Iris pigment epithelial cell (primary cell): ENCODE measurements around the gene PPP6C.
"Not testable (repeated sequence)": the region's sequence is repeated elsewhere in the genome, so short reads cannot be mapped to it uniquely, and the experiment has no call there.

Experiments
- DNase-seq: peaks from one replicate; pipeline ENCODE4 v3.0.0-alpha.2; 2011; ENCODE audit warnings: low read depth

The PPP6C gene

DNA sequence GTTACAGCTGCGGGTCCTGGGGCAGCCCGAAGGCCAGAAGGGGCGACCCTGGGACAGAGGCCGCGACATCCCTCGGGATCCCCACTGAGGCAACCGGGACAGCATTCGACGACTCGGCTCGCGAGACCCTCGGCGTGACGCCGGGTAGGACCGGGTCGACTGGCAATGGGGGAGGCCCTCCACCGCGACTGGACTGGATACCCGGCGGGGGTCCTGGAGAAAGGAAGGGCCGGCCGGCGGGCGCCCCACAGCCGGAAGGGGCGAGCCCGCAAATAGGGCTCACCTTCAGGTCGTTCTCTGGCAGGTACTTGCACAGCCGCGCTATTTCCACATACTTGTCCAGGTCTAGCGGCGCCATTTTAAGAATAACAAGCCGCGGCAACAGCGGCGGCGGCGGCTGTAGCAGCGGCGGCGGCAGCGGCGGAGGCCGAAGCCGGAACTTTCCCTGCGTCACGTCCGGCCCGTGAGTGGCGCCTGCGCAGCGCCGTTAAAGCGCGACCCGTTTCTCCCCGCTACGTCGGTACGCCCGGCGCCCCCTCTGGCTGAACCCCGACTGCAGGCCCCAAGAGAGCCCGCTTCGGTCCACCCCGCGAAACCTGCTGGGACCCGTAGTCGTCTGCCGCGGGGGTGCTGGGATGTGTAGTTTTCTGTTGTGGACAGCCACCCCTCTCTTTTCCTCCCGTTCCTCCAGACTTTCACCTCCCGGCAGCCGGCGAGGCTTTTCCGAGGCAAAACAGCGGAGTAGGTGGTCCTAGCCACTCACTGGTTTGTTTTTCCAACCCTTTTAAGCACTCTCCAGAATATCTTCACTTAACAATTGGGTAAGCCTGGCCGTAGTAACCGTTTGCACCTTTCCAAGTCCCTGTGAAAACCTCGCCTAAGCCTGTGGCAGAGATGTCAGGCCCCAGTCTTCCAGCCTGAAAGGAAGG, at the start of gene PPP6C:
PPP6C (minus strand) TSS at position 443 of the 929 bp plus-strand sequence; CDS start at position 358, 85 bp downstream.
- peak; percentile 98 for DNase-seq

DNA sequence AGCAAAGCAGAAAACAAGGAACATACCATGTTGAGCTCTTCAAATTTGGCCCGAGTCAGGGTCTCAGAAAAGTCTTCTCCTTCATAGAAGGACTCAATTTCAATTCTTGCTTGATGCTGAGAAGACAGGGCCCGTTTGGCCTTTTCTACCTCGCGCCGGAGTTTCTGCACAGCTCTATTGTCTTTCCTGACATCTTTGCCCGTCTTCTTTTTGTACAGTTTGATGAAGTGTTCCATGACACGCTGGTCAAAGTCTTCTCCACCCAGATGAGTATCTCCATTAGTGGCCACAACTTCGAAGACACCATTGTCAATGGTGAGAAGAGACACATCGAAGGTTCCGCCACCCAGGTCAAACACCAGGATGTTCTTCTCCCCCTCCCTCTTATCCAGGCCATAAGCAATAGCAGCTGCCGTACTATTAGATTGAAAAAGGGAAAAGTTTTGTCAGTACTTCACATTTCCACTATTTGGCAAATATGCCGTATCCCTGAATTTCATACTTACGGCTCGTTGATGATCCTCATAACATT, 49.4 kb upstream of the PPP6C start:
- no peak for DNase-seq

DNA sequence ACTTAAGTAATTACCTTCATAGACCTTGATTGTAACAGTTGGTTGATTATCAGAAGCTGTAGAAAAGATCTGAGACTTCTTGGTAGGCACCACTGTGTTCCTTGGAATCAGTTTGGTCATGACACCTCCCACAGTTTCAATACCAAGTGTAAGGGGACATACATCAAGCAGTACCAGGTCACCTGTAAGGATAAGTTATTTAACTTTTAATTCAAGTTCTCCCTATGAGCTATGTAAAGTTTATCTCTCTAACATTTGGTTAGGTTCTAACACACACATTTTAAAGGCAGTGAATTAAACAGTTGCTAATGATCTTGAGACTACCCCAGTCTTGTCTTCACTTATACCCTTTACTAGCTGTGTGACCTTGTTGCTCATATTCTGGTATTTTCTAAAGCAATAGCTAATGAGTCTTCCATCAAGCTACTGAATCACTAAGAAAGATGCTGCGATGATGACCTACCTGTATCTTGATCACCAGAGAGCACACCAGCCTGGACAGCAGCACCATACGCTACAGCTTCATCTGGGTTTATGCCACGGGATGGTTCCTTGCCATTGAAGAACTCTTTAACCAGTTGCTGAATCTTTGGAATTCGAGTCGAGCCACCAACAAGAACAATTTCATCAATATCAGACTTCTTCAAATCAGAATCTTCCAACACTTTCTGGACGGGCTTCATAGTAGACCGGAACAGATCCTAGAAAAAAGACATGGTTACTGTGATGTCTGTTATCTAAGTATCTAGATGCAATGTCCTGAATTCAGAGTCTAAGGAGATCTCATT, 48.7 kb upstream of the PPP6C start:
- no peak for DNase-seq

DNA sequence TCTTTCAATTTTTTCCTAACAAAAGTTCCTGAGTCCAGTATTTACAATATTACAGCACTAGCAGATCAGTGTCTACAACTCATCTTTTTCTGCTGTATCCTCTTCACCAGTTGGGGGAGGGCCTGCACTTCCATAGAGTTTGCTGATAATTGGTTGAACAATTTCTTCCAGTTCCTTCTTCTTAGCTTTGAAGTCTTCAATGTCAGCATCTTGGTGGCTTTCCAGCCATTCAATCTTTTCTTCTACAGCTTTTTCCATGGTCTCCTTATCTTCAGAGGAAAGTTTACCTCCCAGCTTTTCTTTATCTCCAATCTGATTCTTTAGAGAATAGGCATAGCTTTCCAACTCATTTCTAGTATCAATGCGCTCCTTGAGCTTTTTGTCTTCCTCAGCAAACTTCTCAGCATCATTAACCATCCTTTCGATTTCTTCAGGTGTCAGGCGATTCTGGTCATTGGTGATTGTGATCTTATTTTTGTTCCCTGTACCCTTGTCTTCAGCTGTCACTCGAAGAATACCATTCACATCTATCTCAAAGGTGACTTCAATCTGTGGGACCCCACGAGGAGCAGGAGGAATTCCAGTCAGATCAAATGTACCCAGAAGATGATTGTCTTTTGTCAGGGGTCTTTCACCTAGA, 47.0 kb upstream of the PPP6C start:
- DNase-seq = not testable (repeated sequence)

DNA sequence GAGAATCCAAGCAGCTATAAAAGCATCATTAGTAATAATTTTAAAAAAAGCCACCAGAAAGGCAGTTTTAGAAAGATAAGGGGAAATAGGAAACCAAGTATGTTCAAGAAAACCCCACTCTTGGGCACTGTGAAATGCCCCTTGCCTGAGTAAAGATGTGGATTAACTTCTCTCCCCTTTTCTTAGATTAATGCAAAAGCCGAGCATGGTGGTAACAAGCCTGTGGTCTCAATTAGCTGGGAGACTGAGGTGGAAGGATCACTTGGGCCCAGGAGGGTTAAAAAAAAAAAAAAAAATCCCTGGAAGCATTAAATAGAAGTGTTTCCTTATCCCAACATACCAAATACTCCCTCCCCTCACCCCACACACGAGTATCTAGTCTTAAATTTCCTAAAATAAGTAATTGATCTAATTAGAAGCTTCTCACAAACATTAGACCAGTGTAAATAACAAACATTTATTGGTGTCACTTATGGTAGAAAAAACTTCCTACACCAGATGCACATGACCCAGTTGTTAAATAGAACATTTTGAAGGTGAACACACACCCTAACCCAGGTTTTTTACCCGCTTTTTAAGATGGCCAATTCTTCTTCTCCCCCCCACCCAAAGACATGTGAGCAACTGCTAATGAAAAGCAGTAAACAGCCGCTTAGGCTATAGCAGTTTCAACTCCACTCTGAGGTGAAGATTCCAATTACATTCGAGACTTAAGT, 46.4 kb upstream of the PPP6C start:
- no peak for DNase-seq

DNA sequence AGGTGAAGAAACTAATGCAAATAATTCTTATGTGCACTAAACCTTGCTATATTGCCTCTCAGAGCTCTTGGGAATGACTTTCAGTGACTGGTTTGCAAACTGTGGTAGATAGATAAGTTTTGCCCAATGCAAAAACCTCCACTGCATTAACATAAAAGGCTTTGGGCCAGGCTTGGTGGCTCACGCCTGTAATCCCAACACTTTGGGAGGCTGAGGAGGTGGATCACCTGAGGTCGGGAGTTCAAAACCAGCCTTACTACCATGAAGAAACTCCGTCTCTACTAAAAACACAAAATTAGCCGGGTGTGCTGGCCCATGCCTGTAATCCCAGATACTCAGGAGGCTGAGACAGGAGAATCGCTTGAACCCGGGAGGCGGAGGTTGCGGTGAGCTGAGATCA, 44.5 kb upstream of the PPP6C start:
- not testable (repeated sequence) for DNase-seq

DNA sequence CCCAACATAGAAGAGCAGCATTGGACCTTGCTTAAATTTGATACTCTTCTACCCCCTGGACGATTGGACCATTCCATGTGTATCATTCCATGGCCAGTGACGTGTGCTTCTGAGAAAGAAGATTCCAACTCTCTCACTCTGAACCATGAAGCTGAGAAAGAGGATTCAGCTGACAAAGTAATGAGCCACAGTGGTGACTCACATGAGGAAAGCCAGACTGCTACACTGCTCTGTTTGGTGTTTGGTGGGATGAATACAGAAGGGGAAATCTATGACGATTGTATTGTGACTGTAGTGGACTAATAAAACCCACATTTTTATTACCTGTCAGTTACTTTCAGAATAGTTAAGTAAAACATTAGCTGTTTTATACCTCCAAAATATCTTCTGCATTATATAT, 44.1 kb upstream of the PPP6C start:
- DNase-seq = peak; percentile 99

DNA sequence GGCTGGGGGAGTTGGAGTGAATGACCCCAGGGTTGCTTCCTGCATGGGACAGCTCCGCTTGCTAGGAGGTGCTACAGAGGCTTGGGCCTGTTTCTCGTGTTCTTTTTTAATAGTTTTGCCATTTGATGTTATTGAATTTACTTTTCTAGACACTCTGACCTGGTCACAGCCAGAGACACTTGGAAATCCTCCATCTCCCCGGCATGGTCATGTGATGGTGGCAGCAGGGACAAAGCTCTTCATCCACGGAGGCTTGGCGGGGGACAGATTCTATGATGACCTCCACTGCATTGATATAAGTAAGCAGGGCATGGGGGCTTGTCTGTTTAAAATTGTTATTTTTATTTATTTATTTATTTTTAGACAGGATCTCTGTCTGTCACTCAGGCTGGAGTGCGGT, 38.2 kb upstream of the PPP6C start:
- DNase-seq = no peak

DNA sequence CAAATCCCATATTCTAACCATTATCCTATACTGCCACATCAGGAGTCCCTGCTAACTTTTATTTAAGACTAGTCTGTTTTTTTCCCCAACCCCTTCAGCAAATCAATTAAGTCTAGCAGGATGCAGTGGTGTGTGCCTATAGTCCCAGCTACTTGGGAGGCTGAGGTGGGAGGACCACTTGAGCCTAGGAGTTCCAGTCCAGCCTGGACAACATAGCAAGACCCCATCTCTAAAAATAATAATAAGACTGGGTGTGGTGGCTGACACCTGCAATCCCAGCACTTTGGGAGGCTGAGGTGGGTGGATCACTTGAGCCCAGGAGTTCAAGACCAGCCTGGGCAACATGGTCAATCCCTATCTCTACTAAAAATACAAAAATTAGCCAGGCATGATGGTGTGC, 35.3 kb upstream of the PPP6C start:
- not testable (repeated sequence) for DNase-seq

DNA sequence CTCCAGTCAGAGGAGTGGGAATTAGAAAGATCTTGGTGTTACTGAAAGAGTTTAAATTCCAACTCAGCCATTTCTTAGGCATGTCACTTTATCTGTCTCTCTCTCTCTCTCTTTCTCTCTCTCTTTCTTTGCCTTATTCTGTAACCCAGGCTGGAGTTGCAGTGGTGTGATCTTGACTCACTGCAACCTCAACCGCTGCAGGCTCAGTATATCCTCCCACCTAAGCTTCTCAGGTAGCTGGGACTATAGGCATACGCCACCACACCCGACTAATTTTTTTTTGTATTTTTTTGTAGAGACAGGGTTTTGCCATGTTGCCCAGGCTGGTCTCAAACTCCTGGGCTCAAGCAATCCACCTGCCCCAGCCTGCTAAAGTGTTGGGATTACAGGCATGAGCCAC, 29.0 kb upstream of the PPP6C start:
- DNase-seq = no peak

DNA sequence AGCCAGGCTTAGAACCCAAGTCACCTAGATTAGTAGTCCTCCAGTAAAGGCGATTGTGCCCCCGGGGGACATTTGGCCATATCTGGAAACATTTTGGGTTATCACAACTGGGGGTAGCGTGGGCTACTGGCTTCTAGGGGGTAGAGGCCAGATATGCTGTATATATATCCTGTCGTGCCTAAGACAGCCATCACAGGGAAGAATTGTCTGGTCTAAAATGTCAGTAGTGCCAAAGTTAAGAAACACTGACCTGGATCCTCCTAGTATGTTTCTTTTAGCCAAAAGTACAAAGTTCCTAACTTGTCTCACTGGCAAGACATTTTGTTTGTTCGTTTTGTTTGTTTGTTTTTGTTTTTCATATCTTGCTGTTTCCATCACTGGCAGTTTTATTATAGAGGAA, 24.6 kb upstream of the PPP6C start:
- no peak for DNase-seq

DNA sequence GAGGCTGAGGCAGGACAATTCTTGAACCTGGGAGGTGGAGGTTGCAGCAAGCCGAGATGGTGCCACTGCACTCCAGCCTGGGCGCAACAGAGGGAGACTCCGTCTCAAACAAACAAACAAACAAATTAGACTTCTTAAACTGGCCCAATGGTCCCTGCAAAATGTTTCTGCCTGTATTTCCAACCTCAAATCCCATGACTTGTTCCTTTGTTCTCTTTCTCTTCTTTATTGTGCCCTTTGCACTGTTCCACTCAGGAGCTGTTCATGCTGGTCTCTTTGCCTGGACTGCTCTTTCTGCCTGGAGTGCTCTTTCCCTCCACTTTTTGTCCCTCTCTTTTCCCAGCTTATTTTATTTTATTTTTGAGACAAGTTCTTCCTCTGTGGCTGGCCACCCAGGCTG, 14.9 kb upstream of the PPP6C start:
- no peak for DNase-seq

DNA sequence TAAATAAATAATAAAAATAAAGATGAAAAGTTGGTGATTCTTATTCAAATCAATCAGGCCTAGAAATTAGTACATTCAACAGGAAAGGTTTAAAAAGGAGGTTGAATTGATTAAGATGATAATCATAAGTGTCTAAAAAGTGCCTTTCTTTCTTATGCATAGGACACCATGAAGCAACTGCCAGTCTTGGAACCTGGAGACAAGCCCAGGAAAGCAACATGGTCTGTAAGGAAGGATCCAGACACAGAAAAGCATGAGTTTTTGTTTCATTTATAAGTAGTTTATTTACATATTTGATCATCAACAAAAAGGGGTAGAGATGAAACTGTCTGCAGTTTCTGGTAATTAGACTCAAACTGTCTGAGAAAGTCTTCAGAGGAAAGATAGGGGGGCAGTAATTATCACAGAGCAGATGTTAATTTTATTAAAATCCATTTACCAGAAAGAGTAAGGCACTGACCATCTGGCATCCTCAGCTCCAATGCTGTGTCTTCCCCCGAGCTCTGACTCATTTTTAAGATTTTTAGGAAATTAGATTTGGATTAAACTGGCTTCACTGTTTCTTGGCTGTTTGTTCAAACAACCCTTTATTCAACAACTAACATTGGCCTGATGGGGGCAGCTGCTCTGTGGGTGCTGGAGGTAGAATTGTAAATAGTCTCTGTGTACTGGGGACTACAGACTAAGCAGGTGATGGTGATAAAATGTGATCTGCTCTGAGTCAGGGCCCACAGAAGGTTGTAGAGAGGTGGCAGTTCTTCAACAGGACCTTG, 13.4 kb upstream of the PPP6C start:
- DNase-seq = peak; percentile 28

DNA sequence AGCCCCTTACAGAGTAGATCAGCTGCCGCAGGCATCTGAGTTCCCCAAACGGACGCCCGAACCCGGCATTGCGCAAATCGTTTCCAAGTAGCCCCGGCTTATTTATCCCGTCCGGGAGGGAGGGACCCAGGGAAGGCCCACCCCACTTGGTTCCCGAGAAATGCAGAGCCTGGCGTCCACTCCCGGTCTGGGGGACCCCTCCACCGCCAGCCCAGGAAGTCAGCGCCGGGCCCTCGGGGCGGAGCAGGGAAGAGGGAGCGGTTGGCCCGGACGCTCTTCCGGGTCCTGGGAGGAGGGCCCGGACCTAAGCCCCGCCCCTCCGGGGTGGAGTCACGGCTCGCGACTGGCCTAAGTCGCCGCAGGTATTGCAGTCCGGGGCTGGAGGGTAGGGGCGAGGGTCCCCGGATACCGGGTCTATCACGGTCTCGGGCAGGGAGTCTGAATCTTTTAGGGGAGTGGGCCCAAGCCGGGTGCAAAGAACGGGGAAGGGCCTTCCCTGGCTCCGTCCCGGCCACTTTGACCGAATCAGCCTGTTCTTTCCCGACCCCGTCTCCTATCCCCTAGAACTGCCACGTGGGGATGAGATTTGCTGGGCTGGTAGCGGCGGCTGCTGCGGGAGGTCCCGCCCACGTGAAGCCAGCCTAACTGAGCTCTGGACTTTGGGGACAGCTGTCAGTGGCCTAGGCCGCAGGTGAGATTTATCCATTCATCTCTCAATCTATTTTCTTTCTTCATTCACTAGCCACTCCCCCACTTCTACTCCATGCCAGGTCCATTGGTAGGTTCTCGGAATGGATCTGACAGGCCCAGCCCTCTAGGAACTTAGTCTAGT, 10.8 kb upstream of the PPP6C start, which contains the start of gene RABEPK:
RABEPK (plus strand) TSS at position 327 of the 832 bp plus-strand sequence. CDS start 2,472 bp downstream, outside the sequence.
- DNase-seq = peak; percentile 97

DNA sequence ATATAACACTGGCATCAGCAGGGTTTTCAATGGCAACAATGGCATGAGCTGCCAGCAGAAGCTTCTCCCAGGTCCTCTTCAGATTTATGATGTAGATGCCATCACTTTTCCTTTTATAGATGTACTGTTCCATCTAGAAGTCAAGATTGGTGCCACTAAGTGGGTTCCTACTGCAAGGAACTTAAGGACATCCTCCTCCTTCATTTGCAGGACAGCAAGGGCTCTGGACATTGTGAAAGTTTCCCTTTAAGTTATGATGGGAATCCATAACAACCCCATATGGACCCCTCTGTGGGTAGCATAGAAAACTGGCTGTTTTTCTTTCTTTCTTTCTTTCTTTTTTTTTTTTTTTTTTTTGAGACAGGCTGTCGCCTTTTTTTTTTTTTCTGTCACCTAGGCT, 6.0 kb upstream of the PPP6C start:
- DNase-seq = not testable (repeated sequence)

DNA sequence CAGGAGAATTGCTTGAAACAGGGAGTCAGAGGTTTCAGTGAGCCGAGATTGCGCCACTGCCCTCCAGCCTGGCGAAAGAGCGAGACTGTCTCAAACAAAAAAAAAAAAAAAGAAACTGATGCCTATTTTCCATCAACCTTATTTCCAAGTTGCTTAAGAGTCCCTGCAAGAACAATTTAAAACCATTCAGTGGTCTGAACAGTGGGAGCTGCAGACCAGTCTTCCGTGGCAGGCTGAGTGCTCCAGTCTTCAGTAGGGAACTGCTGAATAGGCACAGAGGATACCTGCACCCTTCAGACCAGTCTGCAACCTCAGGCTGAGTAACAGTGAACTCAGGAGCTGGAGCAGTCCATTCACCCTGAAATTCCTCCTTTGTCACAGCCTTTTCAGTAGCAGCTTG, 4.9 kb upstream of the PPP6C start:
- DNase-seq = not testable (repeated sequence)

DNA sequence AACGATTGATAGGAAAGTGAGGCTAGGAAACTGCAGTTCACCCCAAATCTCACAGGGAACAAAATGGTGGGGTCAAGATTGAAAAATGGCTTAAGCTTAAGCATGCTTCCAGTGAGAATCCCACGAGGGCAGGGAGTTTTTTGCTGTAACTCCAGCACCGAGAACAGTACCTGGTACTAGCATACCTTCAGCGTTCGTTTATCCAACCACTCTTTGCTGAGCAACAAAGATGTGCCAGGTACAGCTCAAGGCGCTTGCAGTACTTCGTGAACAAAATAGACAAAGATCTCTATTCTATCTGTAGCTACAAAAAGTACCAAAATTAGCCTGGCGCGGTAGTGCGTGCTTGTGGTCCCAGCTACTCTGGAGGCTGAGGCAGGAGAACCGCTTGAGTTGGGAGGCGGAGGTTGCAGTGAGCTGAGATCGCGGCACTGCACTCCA, 778 bp upstream of the PPP6C start:
- DNase-seq = peak; percentile 9

DNA sequence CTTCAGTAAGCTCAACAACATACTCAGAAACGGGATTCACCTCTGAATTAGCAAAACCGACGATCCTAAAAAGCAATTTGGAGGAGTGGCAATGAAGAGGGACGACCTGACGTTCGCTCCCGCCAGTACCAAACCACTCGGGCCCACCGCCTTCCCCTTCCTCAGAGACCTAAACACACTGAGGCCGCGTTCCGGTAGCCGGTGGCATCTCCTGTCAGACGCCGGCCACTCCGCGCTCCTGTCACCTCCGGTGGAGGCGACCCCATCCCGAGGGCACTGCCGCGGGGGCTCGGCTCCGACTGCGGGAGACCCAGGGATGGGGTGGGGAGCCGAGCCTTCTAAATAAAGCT, 617 bp downstream of the PPP6C start:
- DNase-seq = no peak

DNA sequence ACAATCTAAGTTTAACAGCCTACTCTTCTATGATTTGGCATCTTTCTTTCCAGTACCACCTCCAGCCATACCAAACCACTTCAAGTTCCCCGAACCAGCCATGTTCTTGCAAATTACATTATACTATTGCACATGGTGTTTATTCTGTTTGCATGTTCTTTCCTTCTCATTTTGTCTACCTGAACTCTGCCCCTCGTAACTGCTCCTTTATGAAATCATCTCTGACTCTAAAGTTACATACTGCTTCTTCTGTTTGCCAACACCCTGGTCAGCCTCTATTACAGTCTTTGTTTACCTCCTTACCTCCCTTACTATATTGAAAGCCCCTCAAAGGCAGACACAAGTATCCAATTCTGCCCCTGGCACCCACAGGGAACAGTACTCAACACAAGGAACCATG, 6.0 kb downstream of the PPP6C start:
- DNase-seq = no peak

DNA sequence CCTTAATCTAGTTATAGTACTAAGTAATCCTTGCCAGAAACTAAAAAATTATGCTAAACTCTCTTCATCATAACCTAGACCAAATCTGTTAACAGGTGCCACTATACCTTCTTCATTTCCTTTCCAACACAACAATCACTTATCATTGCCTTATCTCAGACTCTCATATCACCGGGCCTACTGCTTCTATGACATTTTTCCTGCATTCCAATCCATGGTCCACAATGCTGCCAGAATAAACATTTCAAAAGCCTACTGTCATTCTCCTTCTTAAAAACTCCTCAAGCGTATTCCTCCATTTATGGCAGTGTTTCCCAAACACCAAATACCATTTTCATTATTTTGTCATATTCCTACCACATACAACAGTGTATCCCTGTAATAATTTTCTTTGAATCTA, 6.5 kb downstream of the PPP6C start:
- no peak for DNase-seq
